GM12864 (cell line): Measurements from ENCODE around the gene TMEM53.
A peak's percentile ranks its signal among the peaks of the same experiment; 100 is the strongest.

Source experiments
- DNase-seq: peaks from one replicate; pipeline ENCODE4 v3.0.0-alpha.2; 2011; ENCODE audit warnings: low read depth
- H3K4me3 ChIP-seq: 2 replicates; pipeline ENCODE4 v1.5.1; 2011; ENCODE audit warnings: mild to moderate bottlenecking, low read depth, low read length, control low read depth
- TF ChIP-seq, protein P1 (sequence below): IDR thresholded peaks from 2 replicates; pipeline ENCODE4 v1.5.1; 2011; ENCODE audit warnings: low read depth, mild to moderate bottlenecking, moderate library complexity, low read length, control low read depth, inconsistent platforms; ENCODE audit errors: missing control alignments

TMEM53 gene

DNA sequence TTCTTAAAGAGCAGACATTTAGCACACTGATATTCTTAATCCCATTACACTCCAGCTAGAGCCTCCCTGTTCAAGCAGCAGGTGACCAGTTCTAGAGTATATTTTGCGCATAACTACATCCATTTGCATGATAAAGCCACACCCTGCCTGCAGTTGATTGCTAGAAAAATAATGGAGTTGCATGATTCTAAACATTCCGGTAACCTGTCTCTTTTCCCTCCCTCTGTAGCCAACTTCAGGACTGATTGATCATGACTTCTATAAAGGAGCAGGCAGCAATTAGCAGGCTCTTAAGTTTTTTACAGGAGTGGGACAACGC lies 15.1 kb upstream of the TMEM53 start:
- H3K4me3 ChIP-seq: no peak overlapping the region
- DNase-seq: no peak
- TF ChIP-seq, protein P1, sequence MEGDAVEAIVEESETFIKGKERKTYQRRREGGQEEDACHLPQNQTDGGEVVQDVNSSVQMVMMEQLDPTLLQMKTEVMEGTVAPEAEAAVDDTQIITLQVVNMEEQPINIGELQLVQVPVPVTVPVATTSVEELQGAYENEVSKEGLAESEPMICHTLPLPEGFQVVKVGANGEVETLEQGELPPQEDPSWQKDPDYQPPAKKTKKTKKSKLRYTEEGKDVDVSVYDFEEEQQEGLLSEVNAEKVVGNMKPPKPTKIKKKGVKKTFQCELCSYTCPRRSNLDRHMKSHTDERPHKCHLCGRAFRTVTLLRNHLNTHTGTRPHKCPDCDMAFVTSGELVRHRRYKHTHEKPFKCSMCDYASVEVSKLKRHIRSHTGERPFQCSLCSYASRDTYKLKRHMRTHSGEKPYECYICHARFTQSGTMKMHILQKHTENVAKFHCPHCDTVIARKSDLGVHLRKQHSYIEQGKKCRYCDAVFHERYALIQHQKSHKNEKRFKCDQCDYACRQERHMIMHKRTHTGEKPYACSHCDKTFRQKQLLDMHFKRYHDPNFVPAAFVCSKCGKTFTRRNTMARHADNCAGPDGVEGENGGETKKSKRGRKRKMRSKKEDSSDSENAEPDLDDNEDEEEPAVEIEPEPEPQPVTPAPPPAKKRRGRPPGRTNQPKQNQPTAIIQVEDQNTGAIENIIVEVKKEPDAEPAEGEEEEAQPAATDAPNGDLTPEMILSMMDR: no peak

DNA sequence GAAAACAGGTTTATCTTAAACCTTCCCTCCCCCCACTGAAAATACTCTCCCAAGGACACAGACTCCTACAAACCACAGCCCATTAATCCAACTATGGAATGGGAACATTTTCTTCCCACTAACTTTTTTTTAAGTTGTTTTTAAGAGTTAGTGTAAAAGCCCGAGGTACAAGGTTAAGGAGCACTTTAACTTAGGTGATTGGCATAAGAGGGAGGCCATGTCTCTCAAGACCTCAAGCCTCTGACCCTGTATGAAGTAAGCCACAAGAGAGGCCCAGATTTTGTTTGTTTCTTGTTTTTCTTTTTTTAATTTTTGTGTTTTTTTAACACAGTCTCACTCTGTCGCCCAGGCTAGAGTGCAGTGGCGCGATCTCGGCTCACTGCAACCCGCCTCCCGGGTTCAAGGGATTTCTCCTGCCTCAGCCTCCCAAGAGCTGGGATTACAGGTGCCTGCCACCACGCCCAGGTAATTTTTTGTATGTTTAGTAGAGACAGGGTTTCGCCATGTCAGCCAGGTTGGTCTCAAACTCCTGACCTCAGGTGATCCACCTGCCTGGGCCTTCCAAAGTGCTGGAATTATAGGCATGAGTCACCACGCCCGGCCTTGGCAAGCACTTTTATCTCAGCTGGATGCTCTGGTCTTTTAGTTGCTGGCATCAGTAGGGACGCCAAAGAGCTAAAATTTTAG lies 14.6 kb upstream of the TMEM53 start:
- H3K4me3 ChIP-seq: no peak overlapping the region
- no peak for DNase-seq
- TF ChIP-seq, protein P1: no peak

DNA sequence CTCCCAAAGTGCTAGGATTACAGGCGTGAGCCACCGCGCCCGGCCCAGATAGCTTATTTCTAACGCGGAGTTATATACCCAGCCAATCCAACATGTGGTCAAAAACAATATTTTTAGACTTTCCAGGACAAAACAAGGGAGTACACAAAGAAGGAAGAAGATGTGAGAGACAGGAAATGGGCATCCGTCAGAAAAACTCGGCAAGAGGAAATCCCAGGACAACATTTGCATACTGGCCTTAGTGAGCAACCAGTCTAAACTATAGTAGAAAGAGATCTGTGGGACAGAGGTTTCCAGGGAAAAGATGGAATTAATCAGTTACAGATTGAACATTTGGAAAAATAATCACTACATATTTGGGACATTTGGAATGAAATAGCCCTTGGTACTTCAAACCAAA lies 11.6 kb upstream of the TMEM53 start:
- H3K4me3 ChIP-seq: no peak overlapping the region
- TF ChIP-seq, protein P1: no peak
- no peak for DNase-seq

DNA sequence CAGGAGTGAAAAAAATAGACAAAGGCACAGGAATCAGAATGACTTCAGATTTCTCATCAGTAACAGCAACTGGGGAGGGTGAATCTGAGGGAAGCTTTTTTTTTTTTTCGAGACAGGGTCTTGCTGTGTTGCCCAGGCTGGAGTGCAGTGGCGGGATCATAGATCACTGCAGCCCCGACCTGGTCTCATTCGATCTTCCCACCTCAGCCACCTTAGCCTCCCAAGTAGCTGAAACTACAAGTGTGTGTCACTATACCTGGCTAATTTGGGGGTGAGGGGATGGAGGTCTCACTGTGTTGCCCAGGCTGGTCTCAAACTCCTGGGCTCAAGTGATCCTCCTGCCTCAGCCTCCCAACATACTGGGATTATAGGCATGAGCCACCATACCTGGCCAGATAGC lies 10.9 kb upstream of the TMEM53 start:
- no peak overlapping the region for H3K4me3 ChIP-seq
- no peak for DNase-seq
- TF ChIP-seq, protein P1: no peak

DNA sequence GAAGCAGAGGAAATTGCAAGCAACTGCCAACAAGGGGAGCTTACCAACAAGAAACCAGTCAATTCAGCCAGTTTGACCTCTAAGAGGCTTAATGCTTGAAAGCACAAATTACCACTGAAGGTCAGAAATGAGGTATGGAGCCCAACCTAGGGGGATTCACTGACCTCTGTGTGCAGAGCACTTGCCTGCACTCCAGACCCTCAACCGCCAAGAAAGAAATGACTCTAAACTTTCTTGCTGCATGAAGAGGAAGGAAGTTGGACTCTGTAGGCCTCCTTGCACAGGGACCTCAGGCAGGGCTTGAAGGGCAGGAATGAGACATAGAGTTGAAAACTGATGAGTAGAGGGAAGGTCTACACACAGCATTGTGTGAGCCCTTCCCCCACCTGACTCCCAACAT lies 10.2 kb upstream of the TMEM53 start:
- TF ChIP-seq, protein P1: no peak
- no peak overlapping the region for H3K4me3 ChIP-seq
- DNase-seq: peak; percentile 81

DNA sequence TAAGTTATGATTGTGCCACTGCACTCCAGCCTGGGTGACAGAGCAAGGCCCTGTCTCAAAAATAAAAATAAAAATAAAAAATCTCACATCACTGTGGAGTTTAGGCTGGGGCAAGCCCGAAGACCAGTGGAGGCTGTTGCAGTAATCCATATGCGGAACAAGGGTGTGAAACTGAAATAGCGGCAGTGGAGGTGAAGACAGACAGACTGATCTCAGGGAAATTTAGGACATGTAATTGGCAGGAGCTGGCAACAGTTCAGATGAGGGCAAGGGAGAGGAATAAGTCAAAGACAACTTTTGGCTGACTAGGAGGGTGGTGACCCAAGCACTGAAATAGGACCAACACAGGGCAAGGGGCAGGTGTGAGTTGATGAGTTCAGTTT lies 8.6 kb upstream of the TMEM53 start:
- no peak overlapping the region for H3K4me3 ChIP-seq
- DNase-seq: no peak
- TF ChIP-seq, protein P1: no peak

DNA sequence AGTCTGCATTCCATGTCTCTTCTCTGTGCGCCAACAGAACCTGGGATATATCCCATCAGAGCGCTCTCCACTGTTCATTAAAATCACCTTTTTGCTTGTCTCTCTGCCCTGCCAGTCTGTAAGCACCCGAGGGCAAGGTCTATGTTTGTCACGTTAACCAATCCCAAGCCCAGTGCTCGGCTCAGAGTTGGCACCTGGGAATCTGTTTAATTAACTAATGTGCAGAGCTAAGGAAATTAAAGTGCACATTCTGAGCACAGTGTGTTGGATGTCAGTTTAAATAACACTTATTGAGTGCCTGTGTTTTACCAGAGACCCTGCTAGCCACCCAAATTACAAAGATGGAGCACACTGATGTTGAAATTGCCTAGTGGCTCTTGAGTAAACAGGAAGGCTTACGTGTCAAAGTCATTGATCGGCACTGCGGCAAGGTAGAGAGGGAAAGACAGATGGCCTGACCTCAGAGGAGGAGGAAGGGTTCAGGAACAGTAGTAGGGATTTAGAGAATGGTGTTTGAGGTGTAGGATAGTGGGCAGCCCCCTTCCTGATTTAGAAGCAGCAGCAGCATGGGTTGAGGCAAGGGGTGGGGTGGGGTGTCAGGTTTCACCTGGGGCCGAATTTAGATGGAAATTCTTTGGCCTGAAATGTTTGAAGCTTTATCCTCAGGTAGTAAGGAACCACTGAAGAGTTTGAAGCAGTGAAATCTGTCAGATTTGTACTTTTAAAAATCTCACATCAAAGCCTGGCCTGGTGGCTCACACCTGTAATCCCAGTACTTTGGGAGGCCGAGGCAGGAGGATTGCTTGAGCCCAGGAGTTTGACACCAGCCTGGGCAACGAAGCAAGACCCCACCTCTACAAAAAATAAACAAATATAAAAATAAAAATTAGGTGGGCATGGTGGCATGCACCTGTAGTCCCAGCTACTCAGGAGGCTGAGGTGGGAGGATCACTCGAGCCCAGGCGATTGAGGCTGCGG lies 7.9 kb upstream of the TMEM53 start:
- TF ChIP-seq, protein P1: no peak
- no peak overlapping the region for H3K4me3 ChIP-seq
- no peak for DNase-seq
